HCT116 (cell line): ENCODE data around the gene HOXD9. TPM values are rescaled to one million over a fixed set of nuclear protein-coding genes. Genes with fewer than 3 reads are reported as not detected.

Experiments used
- ATAC-seq: fragments of 200-7000 bp; cut with Tn5 transposase; 2 replicates; pipeline ENCODE4 v1.9.1; 2020; ENCODE audit warnings: mild to moderate bottlenecking, moderate library complexity
- BruUV-seq: library from RNA; stranded (reverse); fragments of 400-500 nt; replicated peaks from 2 replicates; lab custom pipeline; 2021; lab: Mats Ljungman, UMichigan
- CTCF ChIA-PET: fragments of 300-600 bp; sonication (Branson Sonifier 250); formaldehyde crosslinking; loops from one replicate; lab custom pipeline; 2021; ENCODE audit warnings: antibody characterized with exemption; lab: Charles Lee
- POLR2A ChIA-PET: fragments of 300-600, 350-600 bp; sonication (Branson Sonifier 250); formaldehyde crosslinking; loops from one replicate; lab custom pipeline; 2021; ENCODE audit warnings: antibody characterized with exemption; lab: Charles Lee
- RAD21 ChIA-PET, 2 experiments: fragments of 300-600 bp; sonication (Branson Sonifier 250); formaldehyde crosslinking; loops; one replicate each; lab custom pipeline; 2023; ENCODE audit warnings: low total read pairs in 2 of 2; ENCODE audit not compliant: uncharacterized antibody in 2 of 2, unreplicated experiment in 2 of 2, low non-redundant PET in 1 of 2; lab: Charles Lee
- DNase-seq: peaks from one replicate; pipeline ENCODE4 v3.0.0-alpha.2; 2010; ENCODE audit warnings: low read depth, low spot score
- H2AFZ ChIP-seq: fragments of 200-600 bp; shearing (Covaris generic), sonication (generic); 2 replicates; pipeline ENCODE4 v1.6.1; 2017; ENCODE audit warnings: low read depth, mixed run types, mixed read lengths, antibody characterized with exemption, low read length; ENCODE audit not compliant: poor library complexity, severe bottlenecking
- H3K27ac ChIP-seq: 2 replicates; pipeline ENCODE4 v1.5.1; 2012; ENCODE audit warnings: low read depth, low read length
- H3K27me3 ChIP-seq: fragments of 200-600 bp; sonication (generic); 2 replicates; pipeline ENCODE4 v1.6.1; 2016; ENCODE audit warnings: mixed run types, low read length, mixed read lengths; ENCODE audit not compliant: insufficient read depth
- H3K36me3 ChIP-seq, 2 experiments: fragments of 200-500 bp in 1 of 2; fragments of 200-600 bp in 1 of 2; sonication (Bioruptor generic) in 1 of 2; sonication (generic) in 1 of 2; 2 replicates each; pipeline versions ENCODE4 v1.5.1 to v1.6.1; 2014 to 2016; ENCODE audit warnings: low read length in 2 of 2, inconsistent platforms in 1 of 2, mixed read lengths in 1 of 2, mixed run types in 1 of 2; ENCODE audit not compliant: insufficient read depth in 2 of 2, control insufficient read depth in 1 of 2
- H3K4me1 ChIP-seq, 2 experiments: fragments of 200-600 bp in 1 of 2; sonication (generic) in 1 of 2; 2 replicates each; pipeline versions ENCODE4 v1.5.1 to v1.6.1; 2012 to 2017; ENCODE audit warnings: low read length in 2 of 2, inconsistent platforms in 1 of 2, mild to moderate bottlenecking in 1 of 2, mixed read lengths in 1 of 2, mixed run types in 1 of 2, moderate library complexity in 1 of 2; ENCODE audit not compliant: insufficient read depth in 2 of 2, control insufficient read depth in 1 of 2
- H3K4me2 ChIP-seq: fragments of 200-600 bp; sonication (generic); 2 replicates; pipeline ENCODE4 v1.6.1; 2017; ENCODE audit warnings: mixed run types, low read length, mixed read lengths
- H3K4me3 ChIP-seq, 2 experiments: fragments of 200-600 bp in 1 of 2; sonication (generic) in 1 of 2; replicated peaks in 1 of 2; 2 replicates each; pipeline ENCODE4 v1.5.1; 2011 to 2016; ENCODE audit warnings: low read length in 2 of 2, control low read depth in 1 of 2, low read depth in 1 of 2, mild to moderate bottlenecking in 1 of 2, mixed read lengths in 1 of 2, mixed run types in 1 of 2
- H3K79me2 ChIP-seq: fragments of 200-600 bp; sonication (generic); 2 replicates; pipeline ENCODE4 v1.6.1; 2017; ENCODE audit warnings: mild to moderate bottlenecking, mixed run types, low read length, moderate library complexity, mixed read lengths; ENCODE audit not compliant: insufficient read depth
- H3K9ac ChIP-seq: fragments of 200-600 bp; sonication (generic); 2 replicates; pipeline ENCODE4 v1.6.1; 2016; ENCODE audit warnings: low read length, mixed read lengths
- H3K9me2 ChIP-seq: fragments of 200-600 bp; sonication (generic), shearing (Covaris generic); 2 replicates; pipeline ENCODE4 v1.6.1; 2017; ENCODE audit warnings: mixed run types, mild to moderate bottlenecking, moderate library complexity; ENCODE audit not compliant: insufficient read depth
- H3K9me3 ChIP-seq, 2 experiments: fragments of 200-500 bp in 1 of 2; fragments of 200-600 bp in 1 of 2; sonication (Bioruptor generic) in 1 of 2; sonication (generic) in 1 of 2; 2 replicates each; pipeline ENCODE4 v1.6.1; 2014 to 2017; ENCODE audit warnings: low read length in 2 of 2, mixed read lengths in 2 of 2, inconsistent platforms in 1 of 2, low read depth in 1 of 2, mild to moderate bottlenecking in 1 of 2, mixed run types in 1 of 2, moderate library complexity in 1 of 2; ENCODE audit not compliant: control insufficient read depth in 1 of 2, insufficient read depth in 1 of 2
- H4K20me1 ChIP-seq: fragments of 200-600 bp; sonication (generic), shearing (Covaris generic); 2 replicates; pipeline ENCODE4 v1.6.1; 2017; ENCODE audit warnings: mixed run types, mild to moderate bottlenecking, moderate library complexity; ENCODE audit not compliant: insufficient read depth
- CBX3 ChIP-seq: IDR thresholded peaks from 2 replicates; pipeline ENCODE4 v1.6.1; 2012; ENCODE audit warnings: low read depth
- CTCF ChIP-seq, 3 experiments: fragments of 200-600 bp in 1 of 3; sonication (generic) in 1 of 3; IDR thresholded peaks in 2 of 3; conservative IDR thresholded peaks in 1 of 3; 2 replicates each; pipeline ENCODE4 v1.5.1; 2012 to 2017; ENCODE audit warnings: low read depth in 2 of 3, low read length in 2 of 3, antibody characterized with exemption in 1 of 3, borderline replicate concordance in 1 of 3, control low read depth in 1 of 3, mild to moderate bottlenecking in 1 of 3, mixed read lengths in 1 of 3, mixed run types in 1 of 3, moderate library complexity in 1 of 3; ENCODE audit not compliant: insufficient read depth in 1 of 3
- ELF1 ChIP-seq: IDR thresholded peaks from 2 replicates; pipeline ENCODE4 v1.6.1; 2012; ENCODE audit warnings: low read depth, borderline replicate concordance
- EZH2 ChIP-seq: fragments of 200-600 bp; sonication (generic); IDR thresholded peaks from 2 replicates; pipeline ENCODE4 v1.6.1; 2017; ENCODE audit warnings: antibody characterized with exemption, mixed run types
- FOSL1 ChIP-seq: IDR thresholded peaks from 2 replicates; pipeline ENCODE4 v1.6.1; 2012; ENCODE audit warnings: low read depth
- JUND ChIP-seq: IDR thresholded peaks from 2 replicates; pipeline ENCODE4 v1.6.1; 2012
- POLR2AphosphoS5 ChIP-seq: IDR thresholded peaks from 2 replicates; pipeline ENCODE4 v1.6.1; 2011; ENCODE audit warnings: mild to moderate bottlenecking, low read depth, low read length, moderate library complexity
- RAD21 ChIP-seq: IDR thresholded peaks from 2 replicates; pipeline ENCODE4 v1.6.1; 2012; ENCODE audit warnings: low read depth, mild to moderate bottlenecking
- SP1 ChIP-seq: IDR thresholded peaks from 2 replicates; pipeline ENCODE4 v1.6.1; 2012; ENCODE audit warnings: low read depth
- SRF ChIP-seq: IDR thresholded peaks from 2 replicates; pipeline ENCODE4 v1.6.1; 2012; ENCODE audit warnings: low read depth
- intact Hi-C: fragments of 100-400 bp; cut with micrococcal nuclease; formaldehyde crosslinking; loops from 2 replicates; pipeline ENCODE4 v1.10.0; 2022
- total RNA-seq: library from RNA; stranded (reverse); gene quantifications from one replicate; pipeline ENCODE4 v1.2.1, GENCODE V29; 2021; ENCODE audit not compliant: unreplicated experiment

HOXD9 gene
- total RNA-seq, 1 experiment from 2014 or later, result not detected

DNA sequence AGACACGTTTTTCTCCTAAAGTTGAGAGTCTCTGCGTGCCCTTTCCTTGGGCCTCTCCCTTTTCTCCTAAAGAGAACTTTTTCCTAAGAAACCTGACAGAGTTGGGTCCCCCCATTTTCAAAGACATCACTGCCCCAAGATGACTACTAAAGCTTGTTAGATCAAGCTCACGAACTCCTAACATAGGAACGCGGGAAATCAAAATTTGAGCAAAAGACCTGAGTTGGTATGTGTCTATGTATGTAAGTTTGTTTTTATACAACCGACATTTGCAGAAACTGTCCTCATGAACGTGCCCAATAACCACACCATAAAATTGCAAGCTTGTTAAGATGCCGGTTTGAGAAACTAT lies 28.6 kb upstream of the HOXD9 start:
- CTCF ChIA-PET, result no interaction called here
- TF ChIP-seq CTCF (IDR thresholded peaks at IDR 0.05 in 2 of 3, conservative IDR thresholded peaks at IDR 0.05 in 1 of 3; ENCODE audit: borderline replicate concordance in 1 of 3, insufficient read depth in 1 of 3, low read depth in 2 of 3, low read length in 2 of 3), result no peak
- no peak for TF ChIP-seq FOSL1
- TF ChIP-seq JUND, result no peak
- no peak for TF ChIP-seq CBX3
- TF ChIP-seq, all 23 proteins: peak for 0
- no TSS peak for BruUV-seq
- Histone ChIP-seq H3K36me3 (no peaks in the 10 kb centered on the region), H3K9me3 (no peaks in the 10 kb centered on the region), H2AFZ (no peak overlapping the region), H3K9ac (no peak overlapping the region), H3K4me3 (no peak overlapping the region), H3K4me1 (peaks cover 5 to 18% of the 10 kb centered on the region in 2 experiments; a peak in 3 of 4 replicates), H4K20me1 (no peaks in the 10 kb centered on the region), H3K27ac (no peak overlapping the region), H3K79me2 (no peaks in the 10 kb centered on the region), H3K4me2 (no peak overlapping the region), H3K27me3 (no peaks in the 10 kb centered on the region), H3K9me2 (no peaks in the 10 kb centered on the region)
- intact Hi-C loops, result no loop called here
- ATAC-seq, result no peak
- no peak for DNase-seq
- ChIA-PET RAD21 (no interaction called here), POLR2A (no interaction called here)

DNA sequence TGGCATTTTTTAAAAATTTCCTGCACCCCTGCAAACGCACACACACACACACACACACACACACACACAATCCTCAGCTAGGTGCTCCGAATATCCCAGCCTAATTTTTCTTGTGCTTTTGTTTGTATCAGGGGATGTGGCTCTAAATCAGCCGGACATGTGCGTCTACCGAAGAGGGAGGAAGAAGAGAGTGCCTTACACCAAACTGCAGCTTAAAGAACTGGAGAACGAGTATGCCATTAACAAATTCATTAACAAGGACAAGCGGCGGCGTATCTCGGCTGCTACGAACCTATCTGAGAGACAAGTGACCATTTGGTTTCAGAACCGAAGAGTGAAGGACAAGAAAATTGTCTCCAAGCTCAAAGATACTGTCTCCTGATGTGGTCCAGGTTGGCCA lies 28.2 kb upstream of the HOXD9 start:
- no TSS peak for BruUV-seq
- H3K36me3 ChIP-seq, result no peaks in the 10 kb centered on the region
- H2AFZ ChIP-seq, result no peak overlapping the region
- no peak for ATAC-seq
- peaks cover 5 to 18% of the 10 kb centered on the region in 2 experiments; a peak in 3 of 4 replicates for H3K4me1 ChIP-seq
- no peak overlapping the region for H3K27ac ChIP-seq
- H3K9ac ChIP-seq, result no peak overlapping the region
- no peak overlapping the region for H3K4me3 ChIP-seq
- no peaks in the 10 kb centered on the region for H4K20me1 ChIP-seq
- H3K4me2 ChIP-seq, result no peak overlapping the region
- POLR2A ChIA-PET, result no interaction called here
- CTCF ChIA-PET, result no interaction called here
- no peaks in the 10 kb centered on the region for H3K27me3 ChIP-seq
- intact Hi-C loops, result no loop called here
- RAD21 ChIA-PET, result no interaction called here
- no peak for DNase-seq
- H3K79me2 ChIP-seq, result no peaks in the 10 kb centered on the region
- H3K9me3 ChIP-seq, result no peaks in the 10 kb centered on the region
- TF ChIP-seq ELF1 (no peak), RAD21 (no peak), POLR2AphosphoS5 (no peak), EZH2 (no peak), SRF (no peak), SP1 (no peak)
- no peaks in the 10 kb centered on the region for H3K9me2 ChIP-seq
